Skin of body (tissue), 2 donors: ENCODE measurements around the gene PBXIP1. TPM values are rescaled to one million over a fixed set of nuclear protein-coding genes. Genes with fewer than 3 reads are reported as not detected.

ENCODE experiments used
- DNase-seq: peaks from one replicate; lab custom pipeline; 2025; lab: John Stamatoyannopoulos, UW
- total RNA-seq: library from RNA; depleted of rRNA; stranded (reverse); fragments of >200 nt; gene quantifications from one replicate; pipeline ENCODE4 v1.2.3, GENCODE V29; 2014

PBXIP1 gene
- total RNA-seq, 1 donor from 2014 or later, result 61.8 TPM

DNA sequence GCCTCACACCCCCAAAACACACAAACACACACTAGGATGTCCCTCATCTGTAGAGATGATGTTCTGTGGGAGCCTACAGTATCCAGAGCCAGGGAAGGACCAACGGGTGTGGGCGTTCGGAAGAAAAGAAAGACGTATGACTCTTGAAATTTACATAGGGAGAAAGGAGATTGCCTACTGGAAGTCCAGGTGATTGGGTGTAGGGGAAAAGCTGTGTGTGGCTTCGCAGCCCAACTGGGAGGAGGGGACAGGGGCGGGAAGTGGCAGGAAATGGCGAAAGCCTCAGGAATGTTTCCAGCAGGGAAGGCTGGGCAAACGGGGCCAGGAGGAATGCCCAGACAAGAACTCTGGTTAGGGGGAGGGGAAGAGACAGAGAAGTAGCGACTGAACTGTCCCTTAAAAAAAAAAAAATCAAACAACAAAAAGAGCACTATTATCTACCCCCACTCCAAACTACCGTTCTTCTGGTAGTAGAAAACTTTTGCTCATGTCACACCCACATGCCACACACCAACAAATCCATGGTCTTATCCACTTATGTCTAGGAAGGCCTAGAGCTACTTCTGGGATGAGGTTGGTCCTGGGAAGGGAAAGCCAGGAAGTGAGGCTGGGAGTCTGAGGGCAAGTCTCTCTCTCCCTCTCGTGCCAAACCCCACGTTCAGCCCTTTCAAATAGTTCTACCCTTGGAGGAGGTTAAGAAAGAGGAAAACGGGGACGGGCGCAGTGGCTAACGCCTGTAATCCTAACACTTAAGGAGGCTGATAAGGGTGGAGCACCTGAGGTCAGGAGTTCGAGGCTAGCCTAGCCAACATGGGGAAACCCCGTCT is 16.8 kb upstream of the PBXIP1 start:
- DNase-seq, result peak; percentile 20

GRCh38 chr1:154972213-154972516 is 16.3 kb upstream of the PBXIP1 start:
- no peak for DNase-seq

DNA sequence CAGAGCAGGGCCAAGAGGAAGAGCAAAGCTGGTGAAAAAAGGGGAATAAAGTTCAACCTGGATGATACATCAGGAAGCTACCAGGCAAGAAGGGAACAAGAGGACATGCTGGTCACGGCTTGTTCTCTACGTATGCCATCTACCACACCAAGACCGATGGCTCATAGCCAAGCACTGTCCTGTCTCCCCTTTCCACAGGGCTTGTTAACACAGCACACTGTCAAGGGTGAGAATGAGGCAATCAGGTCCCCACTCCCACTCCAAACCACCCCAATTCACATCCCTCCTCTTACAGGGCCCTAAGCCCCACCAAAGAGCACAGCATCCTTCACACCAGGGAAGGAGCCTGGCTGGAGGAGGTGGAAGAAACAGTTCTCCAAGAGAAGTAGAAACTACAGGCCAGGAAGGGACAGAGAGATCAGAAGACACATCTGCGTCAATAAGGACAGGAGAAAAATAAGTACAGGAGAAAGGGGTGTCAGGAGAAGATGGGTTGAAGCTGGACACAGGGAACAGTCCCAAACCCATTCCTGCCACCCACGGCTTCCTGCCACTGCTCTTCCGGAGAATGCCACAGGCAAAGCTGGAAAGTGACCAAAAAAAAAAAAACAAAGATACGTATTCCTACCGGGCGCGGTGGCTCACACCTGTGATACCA is 15.6 kb upstream of the PBXIP1 start:
- DNase-seq, result no peak

DNA sequence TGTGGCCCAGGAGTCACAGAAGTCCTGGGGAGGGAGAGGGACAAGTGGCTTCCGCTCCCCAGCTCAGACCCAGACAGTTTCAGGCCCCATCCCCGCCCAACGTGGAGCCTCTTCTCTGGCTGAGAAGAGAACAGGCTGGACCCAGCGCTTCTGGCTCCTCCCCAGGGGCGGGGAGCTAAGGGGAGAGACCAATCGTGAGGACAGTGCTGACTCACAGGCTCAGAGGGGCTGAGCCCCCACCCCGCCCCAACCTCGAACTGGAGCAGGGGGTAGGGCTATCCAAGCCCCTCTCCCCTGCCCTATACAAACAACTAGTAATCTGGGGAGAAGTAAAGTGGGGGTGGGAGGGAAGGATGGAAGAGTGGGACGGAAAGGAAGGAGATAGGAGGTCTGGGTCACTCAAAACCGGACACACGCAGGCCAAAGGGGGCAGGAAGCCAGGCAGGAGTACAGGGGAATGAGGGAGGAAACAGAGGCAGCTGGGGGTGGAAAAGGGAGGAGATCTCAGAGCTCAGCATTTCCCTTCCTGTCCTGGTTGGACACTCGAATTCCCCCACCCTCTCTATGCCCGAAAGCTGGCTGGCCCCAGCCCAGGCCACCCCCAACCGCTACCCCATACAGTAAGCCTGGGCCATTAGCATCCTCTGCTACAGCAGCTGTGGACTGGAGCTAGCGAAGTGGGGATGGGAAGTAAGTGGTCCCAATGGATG is 14.9 kb upstream of the PBXIP1 start, which contains the start of gene SHC1:
TSS of gene SHC1 (minus strand) at position 117 of the 710 bp plus-strand sequence. CDS start 221 bp downstream, outside the sequence.
- DNase-seq, result peak; percentile 95

DNA sequence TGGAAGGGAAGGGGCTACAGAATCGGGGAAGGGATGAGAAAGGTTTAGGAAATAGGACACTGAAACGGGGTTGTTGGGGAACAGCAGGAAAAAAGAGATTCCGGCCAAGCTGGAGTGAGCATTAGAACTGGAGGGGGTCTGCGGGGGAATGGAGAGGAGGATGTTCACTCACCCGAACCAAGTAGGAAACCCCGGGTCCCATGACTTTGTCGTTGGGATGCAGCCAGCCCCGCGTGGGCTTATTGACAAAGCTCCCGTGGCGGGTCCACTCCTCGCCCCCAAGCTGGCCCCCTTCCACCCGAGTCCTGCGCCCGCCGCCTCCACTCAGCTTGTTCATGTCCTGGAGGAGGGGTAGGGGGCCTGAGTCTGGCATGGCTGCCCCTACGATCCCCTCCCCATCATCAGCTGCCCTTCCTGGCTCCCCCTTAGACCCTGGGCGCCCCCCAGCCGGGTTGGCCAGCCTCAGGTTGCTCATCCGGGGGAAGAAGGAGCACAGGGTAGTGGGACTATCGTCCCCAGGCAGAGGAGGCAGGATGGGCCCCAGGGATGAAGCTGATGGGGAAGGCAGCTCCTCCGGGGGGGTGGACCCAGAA is 14.1 kb upstream of the PBXIP1 start:
- no peak for DNase-seq

DNA sequence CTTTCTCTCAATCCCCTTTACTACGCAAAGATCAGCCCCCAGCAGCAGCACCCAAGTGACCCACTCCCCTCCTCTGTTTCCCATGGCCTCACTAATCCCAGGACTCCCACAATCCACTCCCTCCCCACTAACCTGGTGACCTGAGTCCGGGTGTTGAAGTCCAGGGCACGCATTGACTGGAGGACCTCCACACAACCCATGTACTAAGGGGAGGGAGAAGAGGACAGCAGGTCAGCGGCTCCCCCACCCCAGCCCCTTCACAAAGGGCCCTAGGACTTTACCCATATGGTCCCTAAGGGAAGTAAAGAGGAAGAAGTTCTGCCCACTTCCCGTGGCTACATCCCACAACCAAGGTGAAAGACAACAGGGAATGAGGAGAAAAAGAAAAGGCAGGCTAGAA is 13.3 kb upstream of the PBXIP1 start:
- DNase-seq, result no peak

- no peak for DNase-seq
These were observed 12.8 kb upstream of the PBXIP1 start for GRCh38 chr1:154968731-154969130.

- DNase-seq, result no peak
These were observed 11.5 kb upstream of the PBXIP1 start for GRCh38 chr1:154967331-154967950.

DNA sequence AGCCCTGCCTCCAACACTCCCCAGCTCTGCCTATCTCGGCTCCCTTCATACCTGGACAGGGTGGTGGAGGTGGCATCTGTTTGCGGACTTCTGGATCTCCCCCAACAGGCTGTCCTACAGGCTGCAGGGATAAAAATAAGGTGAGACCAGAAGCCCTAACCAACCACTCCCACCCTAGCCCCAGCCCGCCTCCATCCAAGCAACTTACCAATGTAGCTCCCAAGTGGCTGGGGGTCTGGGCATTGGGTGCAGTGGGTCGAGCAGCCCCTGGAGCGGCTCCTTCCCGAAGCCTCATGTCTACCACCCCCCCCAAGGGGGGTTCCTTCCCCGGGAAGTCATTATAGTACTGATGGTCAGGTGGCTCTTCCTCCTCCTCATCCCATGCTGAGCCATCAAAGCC is 10.2 kb upstream of the PBXIP1 start:
- DNase-seq, result no peak

DNA sequence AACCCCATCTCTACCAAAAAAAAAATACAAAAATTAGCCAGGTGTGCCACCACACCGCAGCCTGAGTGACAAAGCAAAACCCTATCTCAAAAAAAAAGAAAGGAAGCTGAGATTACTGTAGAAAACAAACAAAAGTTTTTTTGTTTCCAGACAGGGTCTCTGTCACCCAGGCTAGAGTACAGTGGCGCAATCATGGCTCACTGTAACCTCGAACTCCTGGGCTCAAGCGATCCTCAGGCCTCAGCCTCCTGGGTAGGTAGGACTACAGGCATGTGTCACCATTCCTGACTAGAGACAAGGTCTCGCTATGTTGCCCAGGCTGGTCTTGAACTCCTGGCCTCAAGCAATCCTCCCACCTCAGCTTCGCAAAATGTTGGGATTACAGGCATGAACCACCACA is 8.5 kb upstream of the PBXIP1 start:
- DNase-seq, result no peak

DNA sequence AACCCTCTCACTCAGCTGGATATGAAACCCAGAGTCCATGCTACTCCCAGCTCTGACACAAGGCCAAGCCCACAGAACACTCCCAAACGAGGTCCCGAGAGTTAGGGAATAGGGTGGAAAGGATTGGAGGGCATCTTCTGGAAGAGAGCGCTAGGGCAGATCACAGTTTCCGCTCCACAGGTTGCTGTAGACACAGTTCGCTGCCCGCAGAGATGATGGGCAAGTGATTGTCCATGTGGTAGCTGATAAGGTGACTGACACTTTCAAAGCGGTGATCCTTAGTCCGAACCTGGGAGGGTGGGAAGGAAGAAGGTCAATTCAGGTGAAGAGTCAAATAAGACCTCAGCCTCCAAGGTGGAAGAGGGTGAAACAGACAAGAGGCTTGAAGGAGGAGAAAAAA is 7.7 kb upstream of the PBXIP1 start:
- no peak for DNase-seq

- DNase-seq, result no peak
These were observed 7.0 kb upstream of the PBXIP1 start for GRCh38 chr1:154962795-154963330.

DNA sequence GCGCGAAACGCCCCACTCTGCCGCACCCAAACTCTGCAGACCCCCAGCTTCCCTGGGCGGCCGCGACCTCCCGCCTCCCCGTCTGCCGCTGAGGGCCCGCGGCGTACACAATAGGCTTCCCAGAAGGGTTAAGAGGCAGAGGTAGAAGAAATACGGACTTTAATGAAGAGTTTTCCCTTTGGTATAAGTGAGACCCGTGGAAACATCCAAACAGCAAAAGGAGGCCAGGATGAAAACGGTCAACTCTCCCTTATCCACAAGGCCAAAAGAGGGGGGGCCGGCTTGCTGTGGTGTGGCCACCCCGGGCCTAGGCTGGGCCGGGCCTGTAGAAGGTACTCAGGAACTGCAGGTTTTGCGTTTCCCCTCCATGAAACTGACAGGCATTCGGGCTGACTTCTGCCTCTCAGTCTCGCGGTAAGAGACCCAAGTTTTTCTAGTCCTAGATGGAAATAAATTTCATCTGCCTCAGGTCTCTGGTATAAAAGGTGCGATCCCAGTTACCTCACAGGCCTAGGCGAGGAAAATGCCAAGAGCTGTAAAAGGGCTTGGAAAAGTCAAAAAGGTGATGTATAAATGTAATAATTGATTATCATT is 6.4 kb upstream of the PBXIP1 start:
- no peak for DNase-seq

GRCh38 chr1:154961207-154962155 is 5.6 kb upstream of the PBXIP1 start, which contains the start of gene PYGO2:
TSS of gene PYGO2 (minus strand) at chr1:154961782. CDS start at chr1:154961576, 206 bp downstream.
- DNase-seq, result peak; percentile 66

- DNase-seq, result no peak
These were observed 4.7 kb upstream of the PBXIP1 start for GRCh38 chr1:154960446-154961136.

- no peak for DNase-seq
These were observed 3.5 kb upstream of the PBXIP1 start for GRCh38 chr1:154959426-154959780.

DNA sequence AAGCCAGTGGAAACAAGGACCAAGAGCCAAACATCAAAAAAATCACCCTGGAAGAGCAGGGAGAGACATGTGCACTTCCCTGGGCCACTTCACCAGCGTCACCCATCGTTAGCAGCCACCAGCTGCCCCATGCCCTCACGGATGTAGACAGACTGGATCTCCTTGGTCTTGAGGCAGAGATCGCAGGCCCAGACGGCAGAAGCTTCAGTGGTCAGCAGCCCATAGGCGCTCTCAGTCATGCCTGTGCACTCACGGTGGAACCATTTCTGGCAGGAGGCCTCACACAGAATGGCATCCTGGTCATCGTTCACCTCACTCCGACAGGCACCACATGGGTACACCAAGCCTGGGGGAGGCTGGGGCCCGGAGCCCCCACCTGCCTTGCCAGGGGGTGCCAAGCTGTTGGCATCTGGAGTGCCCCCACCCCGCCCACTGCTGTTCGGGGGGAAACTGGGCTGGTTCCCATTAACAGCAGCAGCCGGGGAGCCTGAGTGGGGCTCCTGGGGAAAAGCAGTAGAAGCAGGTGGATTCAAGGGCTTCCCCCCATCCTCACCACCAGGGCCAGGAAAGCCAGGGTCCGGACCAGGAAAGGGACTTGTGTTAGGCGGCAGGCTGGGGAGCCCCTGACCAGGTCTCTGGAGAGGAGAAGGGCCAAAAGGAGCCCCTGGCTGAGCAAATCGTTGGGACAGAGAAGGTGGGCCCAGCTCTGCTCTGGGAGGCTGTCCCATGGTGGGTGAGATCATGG is 3.0 kb upstream of the PBXIP1 start:
- no peak for DNase-seq

GRCh38 chr1:154958036-154958435 is 2.1 kb upstream of the PBXIP1 start:
- DNase-seq, result no peak
